ENCODE results near the gene SUGP1.

GRCh38 chr19:19276851-19277250 lies 43.5 kb downstream of the SUGP1 start:
- no peak for TF ChIP-seq CTCF (IDR thresholded peaks at IDR 0.05)
- TF ChIP-seq EP300 (IDR thresholded peaks at IDR 0.05): no peak

All from gastroesophageal sphincter (tissue), 3 donors.